EH (cell line): ENCODE data around the gene MBNL1.
"Not testable (repeated sequence)": the region's sequence is repeated elsewhere in the genome, so short reads cannot be mapped to it uniquely, and the experiment has no call there.

Experiments used
- DNase-seq: peaks from one replicate; pipeline ENCODE4 v3.0.0-alpha.2; 2015; ENCODE audit warnings: low read depth

Gene MBNL1

GRCh38 chr3:152319831-152320617 lies 51.3 kb downstream of the MBNL1 start:
- peak; percentile 81 for DNase-seq

DNA sequence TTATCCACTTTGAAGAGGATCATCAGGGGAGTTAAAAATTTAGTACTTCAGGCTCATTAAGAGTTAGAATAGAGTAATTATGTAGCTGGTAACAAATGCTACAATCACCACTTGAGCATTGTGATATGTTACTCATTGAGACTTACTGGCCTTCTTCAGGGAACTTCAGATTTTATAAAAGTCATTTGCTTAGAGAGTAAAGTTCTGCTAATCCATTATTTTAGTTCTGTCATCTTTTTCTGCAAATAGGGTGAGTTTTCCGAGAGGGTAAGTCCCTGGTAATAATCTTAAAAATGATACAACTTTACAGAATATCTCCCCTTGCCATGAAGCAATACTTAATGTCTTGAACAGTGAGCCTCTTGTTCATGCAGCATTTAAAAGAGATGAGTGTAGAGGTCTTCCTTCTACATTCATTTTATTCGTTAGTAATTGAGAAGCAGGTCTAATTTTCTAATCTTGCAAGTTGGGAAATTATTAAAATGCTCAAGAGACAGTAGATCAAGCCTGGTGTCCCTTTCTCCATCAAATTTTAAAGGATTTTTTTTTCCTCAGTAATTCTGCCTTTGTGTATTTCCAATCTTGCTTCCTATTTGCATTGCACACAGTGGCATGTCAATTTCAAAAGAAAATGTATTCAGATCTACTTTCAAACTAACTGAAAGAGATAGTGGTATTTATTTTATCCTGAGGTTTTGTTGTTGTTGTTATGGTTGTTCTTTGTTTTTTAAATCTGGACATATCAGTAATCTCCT lies 52.6 kb downstream of the MBNL1 start:
- DNase-seq, result no peak

DNA sequence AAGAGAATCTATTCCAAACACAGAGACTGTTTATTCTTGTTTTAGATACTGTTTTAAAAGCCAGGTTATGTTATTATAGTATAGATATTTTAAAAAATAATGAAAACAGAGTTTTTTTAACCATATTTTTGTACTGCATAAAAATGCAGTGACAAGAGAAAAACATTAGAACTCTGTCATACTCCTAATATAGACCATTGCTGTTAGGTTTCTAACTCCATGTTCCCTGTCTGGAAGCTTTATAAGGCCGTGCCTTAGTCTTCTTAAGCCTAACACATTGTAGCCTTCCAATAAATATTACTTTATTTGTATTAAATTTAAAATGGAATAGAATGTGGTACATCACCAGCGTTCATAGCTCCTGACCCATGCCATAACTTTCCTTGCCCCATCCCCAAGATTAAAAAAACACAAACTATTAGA lies 53.2 kb downstream of the MBNL1 start:
- DNase-seq, result no peak

- peak; percentile 33 for DNase-seq
Measured at GRCh38 chr3:152322756-152323155, 54.0 kb downstream of the MBNL1 start.

DNA sequence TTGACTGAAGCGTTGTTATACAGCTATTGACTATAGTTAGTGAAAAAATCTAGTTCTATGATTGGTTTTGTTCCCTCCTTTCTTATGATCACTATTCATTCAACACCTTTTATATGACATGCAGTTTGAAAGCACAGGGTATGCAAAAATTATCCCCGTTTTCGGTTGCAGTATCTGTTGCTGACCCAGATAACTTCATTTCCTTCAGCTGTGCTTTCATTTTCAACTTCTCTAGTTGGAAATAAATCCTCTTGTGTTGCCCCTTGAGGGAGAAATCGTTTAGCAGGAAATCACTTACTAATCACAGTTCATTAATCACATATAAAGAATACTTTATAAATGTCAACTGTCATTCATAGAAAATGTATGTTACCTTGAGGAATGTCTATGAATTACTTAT lies 55.1 kb downstream of the MBNL1 start:
- DNase-seq, result no peak

GRCh38 chr3:152325136-152325535 lies 56.4 kb downstream of the MBNL1 start:
- DNase-seq, result no peak

DNA sequence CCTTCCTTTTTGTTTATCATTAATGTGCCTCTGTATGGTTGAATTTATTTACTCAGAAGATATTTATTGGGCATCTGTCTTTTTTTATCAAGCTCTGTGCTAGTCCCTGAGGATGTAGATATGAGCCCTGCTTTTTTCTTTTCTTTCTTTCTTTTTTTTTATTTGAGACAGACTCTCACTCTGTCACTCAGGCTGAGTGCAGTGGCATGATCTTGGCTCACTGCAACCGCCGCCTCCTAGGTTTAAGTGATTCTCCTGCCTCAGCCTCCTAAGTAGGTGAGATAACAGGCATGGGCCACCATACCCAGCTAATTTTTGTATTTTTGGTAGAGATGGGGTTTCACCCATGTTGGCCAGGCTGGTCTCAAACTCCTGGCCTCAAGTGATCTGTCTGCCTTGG lies 58.5 kb downstream of the MBNL1 start:
- no peak for DNase-seq

DNA sequence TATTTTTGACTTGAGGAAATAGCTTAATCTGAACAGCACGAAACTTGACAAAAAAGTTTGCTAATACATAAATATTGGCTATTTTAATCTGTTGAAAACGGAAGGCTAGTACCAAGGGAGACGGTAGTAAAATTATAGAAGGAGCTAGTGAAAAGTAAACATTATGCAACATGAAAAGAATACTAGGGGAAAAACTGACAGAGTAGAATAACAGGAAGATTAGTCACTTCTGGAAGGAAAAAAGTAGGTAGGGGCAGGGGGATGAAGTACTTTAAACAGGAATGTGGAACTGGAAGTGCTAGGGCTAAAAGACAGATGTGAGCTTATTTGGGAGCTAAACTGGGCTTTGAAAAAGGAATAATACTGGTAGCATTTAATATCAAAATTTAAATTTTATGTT lies 60.1 kb downstream of the MBNL1 start:
- peak; percentile 88 for DNase-seq

DNA sequence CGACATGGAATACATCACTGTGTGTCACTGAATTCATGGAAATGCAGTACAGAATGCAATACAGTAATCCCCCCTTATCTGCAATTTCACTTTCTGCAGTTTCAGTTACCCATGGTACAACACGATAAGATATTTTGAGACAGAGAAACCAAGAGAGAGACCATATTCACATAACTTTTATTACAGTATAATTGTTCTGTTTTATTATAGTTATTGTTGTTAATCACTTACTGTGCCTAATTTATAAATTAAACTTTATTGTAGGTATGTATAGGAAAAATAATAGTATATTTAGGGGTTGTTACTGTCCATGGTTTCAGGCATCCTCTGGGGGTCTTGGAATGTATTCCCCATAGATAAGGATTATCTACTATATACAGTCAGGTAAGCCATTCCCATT lies 61.8 kb downstream of the MBNL1 start:
- DNase-seq, result no peak

- peak; percentile 92 for DNase-seq
Measured at GRCh38 chr3:152331018-152331541, 62.4 kb downstream of the MBNL1 start.

DNA sequence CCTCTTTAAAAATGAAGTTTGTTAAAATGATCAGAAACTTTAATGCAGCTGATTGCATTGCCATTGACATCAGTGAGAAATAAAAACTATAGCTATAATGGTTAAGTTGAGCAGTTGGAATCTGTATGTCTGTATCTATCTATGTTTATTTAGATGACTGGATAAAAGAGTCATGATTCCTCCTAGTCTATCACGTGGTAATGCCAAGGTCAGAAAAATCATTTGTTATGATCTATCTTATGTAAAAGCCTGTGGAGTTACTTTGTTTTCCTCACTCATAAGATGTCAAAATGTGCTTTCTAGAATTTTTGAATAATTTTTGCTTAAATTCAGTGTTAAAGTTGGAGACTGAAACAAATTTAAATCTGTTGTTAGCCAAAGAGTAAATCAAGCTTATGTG lies 63.3 kb downstream of the MBNL1 start:
- DNase-seq, result peak; percentile 33

- no peak for DNase-seq
Measured at GRCh38 chr3:152333928-152334327, 65.2 kb downstream of the MBNL1 start.

DNA sequence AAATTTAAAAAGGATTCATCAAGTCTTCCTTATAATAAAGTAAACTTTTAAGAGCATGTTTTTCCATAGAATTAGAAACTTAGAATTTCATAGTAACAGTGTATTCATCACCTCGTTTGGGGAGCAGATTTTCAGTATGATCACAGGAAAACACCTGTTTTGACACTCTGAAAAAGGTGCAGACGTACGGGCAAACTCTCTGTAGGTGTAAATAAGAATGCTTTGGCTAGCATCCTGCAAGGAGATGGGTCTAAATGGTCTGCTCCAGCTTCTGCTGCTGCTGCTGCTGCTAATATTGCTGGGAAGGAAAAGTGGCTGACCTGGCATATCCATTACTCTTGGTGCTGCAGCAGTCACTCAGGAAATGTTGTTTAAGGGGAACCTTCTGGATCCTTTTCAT lies 66.0 kb downstream of the MBNL1 start:
- DNase-seq, result no peak

DNA sequence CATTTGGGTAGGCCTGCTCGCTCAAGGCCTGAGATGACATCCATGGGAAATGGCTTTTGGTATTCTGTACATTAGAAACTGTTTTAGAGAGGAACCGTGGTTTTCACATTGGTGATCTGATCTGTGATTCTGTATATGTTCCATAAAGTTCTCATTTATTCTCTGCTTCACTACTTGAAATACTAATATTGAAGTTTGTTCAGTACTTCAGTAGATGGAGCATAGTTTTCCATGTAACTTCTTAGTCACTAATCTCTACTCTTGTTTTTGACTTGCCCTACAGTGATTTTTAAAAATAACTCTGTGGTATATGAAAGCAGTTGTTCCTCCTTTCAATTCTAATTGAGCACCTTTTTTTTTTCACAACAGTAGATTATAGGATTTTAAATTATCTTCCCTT lies 66.5 kb downstream of the MBNL1 start:
- no peak for DNase-seq

GRCh38 chr3:152337337-152337736 lies 68.6 kb downstream of the MBNL1 start:
- DNase-seq, result not testable (repeated sequence)

GRCh38 chr3:152338159-152338720 lies 69.5 kb downstream of the MBNL1 start:
- DNase-seq, result no peak

DNA sequence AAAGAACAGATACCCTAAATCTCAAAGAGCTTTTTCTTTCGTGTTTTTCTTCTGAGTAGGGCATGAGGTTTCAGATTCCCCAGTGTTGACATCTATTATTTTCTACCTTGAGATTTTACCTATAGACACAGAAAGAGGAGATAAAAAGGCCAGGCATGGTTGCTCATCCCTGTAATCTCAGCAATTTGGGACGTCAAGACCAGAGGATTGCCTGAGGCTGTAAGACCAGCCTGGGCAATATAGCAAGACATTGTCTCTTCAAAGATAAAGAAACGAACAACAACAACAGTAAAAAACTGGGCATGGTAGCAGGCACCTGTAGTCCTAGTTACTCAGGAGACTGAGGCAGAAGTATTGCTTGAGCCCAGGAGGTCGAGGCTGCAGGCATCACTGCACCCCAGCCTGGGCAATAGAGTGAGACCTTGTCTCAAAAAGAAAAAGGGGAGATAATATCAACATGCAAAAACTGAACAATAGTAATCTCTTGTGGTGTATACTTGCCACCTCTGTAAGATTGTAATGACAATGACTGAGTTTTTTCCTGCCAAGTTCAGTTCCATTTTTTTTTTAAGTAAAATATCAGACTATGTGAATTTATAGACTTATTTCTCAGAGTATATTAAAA lies 71.3 kb downstream of the MBNL1 start:
- DNase-seq, result no peak

DNA sequence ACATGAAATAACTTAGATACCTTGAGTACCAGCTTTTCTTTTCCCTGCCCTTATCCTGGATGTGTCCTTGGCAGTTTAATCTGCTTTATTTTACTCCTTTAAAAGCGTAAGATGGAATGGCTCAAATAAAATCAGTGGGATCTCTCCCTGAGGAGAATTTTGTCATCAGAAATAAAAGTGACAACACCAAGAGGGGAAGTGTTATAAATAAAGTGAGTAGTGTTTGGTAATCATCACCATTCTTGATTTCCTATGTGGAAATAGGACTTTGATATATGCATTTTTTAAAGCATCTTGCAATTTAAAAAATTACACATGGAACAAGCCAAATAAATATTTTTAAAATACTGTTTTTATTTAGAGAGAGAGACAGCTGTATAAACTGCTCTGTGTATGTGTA lies 76.5 kb downstream of the MBNL1 start:
- DNase-seq, result no peak

DNA sequence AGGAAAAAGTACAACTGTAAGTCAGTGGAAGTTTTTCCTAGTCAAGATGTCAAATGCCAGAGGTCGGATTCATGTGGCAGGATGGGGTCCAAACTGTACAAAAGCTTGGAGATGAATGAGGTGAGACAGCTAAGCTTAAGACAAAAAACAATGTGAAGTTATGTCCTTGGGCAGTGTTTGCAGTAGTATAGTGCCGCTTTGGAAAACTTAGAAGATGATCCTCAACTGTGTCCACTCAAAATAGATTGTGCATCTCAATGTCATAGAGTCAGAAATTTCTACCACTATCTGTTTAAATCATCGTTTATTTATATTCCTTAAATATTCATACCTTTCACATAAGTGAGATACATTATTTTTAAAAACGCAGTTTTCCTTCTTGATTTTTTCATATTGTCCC lies 77.3 kb downstream of the MBNL1 start:
- DNase-seq, result no peak

- DNase-seq, result no peak
Measured at GRCh38 chr3:152346740-152347139, 78.0 kb downstream of the MBNL1 start.

- DNase-seq, result peak; percentile 32
Measured at GRCh38 chr3:152348436-152349177, 79.9 kb downstream of the MBNL1 start.

- peak; percentile 48 for DNase-seq
Measured at GRCh38 chr3:152349392-152349791, 80.7 kb downstream of the MBNL1 start.
